ENCODE results near the gene MGLL.

DNA sequence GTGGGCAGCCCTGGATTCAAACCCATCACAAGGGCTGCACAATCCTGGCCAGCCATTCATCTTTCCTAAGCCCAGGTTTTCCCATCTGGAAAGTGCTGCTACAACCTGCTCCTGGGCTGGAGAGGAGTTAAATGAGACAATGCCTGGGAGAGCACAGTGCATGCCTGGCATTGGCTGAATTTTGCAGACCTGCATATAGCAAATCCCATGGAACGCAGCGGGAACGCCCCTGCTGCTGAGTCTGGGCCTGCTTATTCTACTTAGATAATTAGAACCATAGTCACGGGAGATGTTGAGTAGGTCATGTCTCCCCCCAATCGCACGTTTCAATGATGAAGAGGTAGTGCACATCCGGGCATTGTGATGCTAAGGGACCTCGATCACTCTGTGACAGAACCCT is 102.9 kb downstream of the MGLL start:
- TF ChIP-seq, protein P1, sequence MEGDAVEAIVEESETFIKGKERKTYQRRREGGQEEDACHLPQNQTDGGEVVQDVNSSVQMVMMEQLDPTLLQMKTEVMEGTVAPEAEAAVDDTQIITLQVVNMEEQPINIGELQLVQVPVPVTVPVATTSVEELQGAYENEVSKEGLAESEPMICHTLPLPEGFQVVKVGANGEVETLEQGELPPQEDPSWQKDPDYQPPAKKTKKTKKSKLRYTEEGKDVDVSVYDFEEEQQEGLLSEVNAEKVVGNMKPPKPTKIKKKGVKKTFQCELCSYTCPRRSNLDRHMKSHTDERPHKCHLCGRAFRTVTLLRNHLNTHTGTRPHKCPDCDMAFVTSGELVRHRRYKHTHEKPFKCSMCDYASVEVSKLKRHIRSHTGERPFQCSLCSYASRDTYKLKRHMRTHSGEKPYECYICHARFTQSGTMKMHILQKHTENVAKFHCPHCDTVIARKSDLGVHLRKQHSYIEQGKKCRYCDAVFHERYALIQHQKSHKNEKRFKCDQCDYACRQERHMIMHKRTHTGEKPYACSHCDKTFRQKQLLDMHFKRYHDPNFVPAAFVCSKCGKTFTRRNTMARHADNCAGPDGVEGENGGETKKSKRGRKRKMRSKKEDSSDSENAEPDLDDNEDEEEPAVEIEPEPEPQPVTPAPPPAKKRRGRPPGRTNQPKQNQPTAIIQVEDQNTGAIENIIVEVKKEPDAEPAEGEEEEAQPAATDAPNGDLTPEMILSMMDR (conservative IDR thresholded peaks at IDR 0.05): no peak
- no peak for TF ChIP-seq ZFX (IDR thresholded peaks at IDR 0.05)

Data from C4-2B (cell line).